WTC11 (cell line): Measurements from ENCODE around the gene ADCYAP1R1.

Source experiments
- CREM ChIP-seq: sonication (generic); formaldehyde crosslinking; IDR thresholded peaks from 2 replicates; pipeline ENCODE4 v1.8.1; 2022; ENCODE audit warnings: mild to moderate bottlenecking, missing genetic modification reagents, moderate library complexity
- CTCF ChIP-seq: fragments of 200-600 bp; IDR thresholded peaks from 2 replicates; pipeline ENCODE4 v1.8.0; 2022; ENCODE audit warnings: antibody characterized with exemption
- FOXJ3 ChIP-seq: sonication (generic); formaldehyde crosslinking; IDR thresholded peaks from 2 replicates; pipeline ENCODE4 v1.9.0; 2021; ENCODE audit warnings: missing genetic modification reagents, mild to moderate bottlenecking, borderline replicate concordance
- IRF2 ChIP-seq: sonication (generic); formaldehyde crosslinking; IDR thresholded peaks from 2 replicates; pipeline ENCODE4 v1.8.0; 2022; ENCODE audit warnings: low read depth, missing genetic modification reagents, borderline replicate concordance
- NR2C2 ChIP-seq: sonication (generic); formaldehyde crosslinking; IDR thresholded peaks from 2 replicates; pipeline ENCODE4 v1.8.0; 2022; ENCODE audit warnings: mild to moderate bottlenecking, missing genetic modification reagents
- TCF7 ChIP-seq: sonication (generic); formaldehyde crosslinking; IDR thresholded peaks from 2 replicates; pipeline ENCODE4 v1.8.0; 2022; ENCODE audit warnings: mild to moderate bottlenecking, low read depth, missing genetic modification reagents, moderate library complexity
- ZBTB21 ChIP-seq: sonication (generic); formaldehyde crosslinking; IDR thresholded peaks from 2 replicates; pipeline ENCODE4 v1.8.1; 2023; ENCODE audit warnings: mild to moderate bottlenecking, missing genetic modification reagents, borderline replicate concordance
- ZNF396 ChIP-seq: fragments of 250-450 bp; sonication (Bioruptor Pico); IDR thresholded peaks from 2 replicates; pipeline ENCODE4 v1.8.0; 2021; ENCODE audit warnings: mild to moderate bottlenecking, moderate library complexity, borderline replicate concordance
- TF ChIP-seq, protein P1 (sequence below): sonication (generic); formaldehyde crosslinking; IDR thresholded peaks from 2 replicates; pipeline ENCODE4 v1.8.0; 2022; ENCODE audit warnings: mild to moderate bottlenecking, missing genetic modification reagents
- TF ChIP-seq, protein P2 (sequence below): sonication (generic); formaldehyde crosslinking; IDR thresholded peaks from 2 replicates; pipeline ENCODE4 v1.8.0; 2022; ENCODE audit warnings: mild to moderate bottlenecking, missing genetic modification reagents
- TF ChIP-seq, protein P3 (sequence below): sonication (generic); formaldehyde crosslinking; IDR thresholded peaks from 2 replicates; pipeline ENCODE4 v1.8.1; 2022; ENCODE audit warnings: mild to moderate bottlenecking, moderate library complexity, missing genetic modification reagents

DNA sequence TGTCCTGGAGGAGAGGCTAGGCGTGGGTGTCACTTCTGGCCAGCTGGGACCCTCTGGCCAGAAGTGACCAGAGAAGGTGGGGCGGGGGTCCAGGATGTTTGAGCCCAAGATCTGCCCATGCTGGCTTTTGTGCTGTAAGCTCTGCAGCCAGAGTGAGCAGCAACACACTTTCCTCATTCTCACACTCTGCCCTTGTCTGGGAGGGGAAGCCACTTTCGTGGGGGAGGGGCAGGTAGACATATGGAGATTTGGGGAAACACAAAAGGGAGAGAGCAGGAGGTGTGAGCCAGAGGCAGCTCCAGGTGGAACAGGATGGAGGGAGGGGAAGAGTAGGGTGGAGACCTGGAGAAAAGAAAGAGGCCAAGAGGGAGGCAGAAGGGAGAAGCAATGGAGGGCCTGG, 31.5 kb upstream of the ADCYAP1R1 start:
- TF ChIP-seq CTCF: no peak
- TF ChIP-seq, protein P1, sequence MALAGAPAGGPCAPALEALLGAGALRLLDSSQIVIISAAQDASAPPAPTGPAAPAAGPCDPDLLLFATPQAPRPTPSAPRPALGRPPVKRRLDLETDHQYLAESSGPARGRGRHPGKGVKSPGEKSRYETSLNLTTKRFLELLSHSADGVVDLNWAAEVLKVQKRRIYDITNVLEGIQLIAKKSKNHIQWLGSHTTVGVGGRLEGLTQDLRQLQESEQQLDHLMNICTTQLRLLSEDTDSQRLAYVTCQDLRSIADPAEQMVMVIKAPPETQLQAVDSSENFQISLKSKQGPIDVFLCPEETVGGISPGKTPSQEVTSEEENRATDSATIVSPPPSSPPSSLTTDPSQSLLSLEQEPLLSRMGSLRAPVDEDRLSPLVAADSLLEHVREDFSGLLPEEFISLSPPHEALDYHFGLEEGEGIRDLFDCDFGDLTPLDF (CRISPR knock-in tag): no peak
- no peak for TF ChIP-seq ZNF396 (CRISPR knock-in tag)
- TF ChIP-seq NR2C2 (CRISPR knock-in tag): no peak
- TF ChIP-seq, protein P2, sequence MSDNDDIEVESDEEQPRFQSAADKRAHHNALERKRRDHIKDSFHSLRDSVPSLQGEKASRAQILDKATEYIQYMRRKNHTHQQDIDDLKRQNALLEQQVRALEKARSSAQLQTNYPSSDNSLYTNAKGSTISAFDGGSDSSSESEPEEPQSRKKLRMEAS (CRISPR knock-in tag): no peak
- TF ChIP-seq IRF2 (CRISPR knock-in tag): no peak
- no peak for TF ChIP-seq FOXJ3
- TF ChIP-seq CREM: no peak
- no peak for TF ChIP-seq ZBTB21 (CRISPR knock-in tag)
- TF ChIP-seq TCF7 (CRISPR knock-in tag): no peak
- TF ChIP-seq, protein P3, sequence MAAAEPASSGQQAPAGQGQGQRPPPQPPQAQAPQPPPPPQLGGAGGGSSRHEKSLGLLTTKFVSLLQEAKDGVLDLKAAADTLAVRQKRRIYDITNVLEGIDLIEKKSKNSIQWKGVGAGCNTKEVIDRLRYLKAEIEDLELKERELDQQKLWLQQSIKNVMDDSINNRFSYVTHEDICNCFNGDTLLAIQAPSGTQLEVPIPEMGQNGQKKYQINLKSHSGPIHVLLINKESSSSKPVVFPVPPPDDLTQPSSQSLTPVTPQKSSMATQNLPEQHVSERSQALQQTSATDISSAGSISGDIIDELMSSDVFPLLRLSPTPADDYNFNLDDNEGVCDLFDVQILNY (CRISPR knock-in tag): no peak
